B cell (primary cell): ENCODE results near the gene SCN4B.

Experiments
- EZH2 ChIP-seq: IDR thresholded peaks from 2 replicates; pipeline ENCODE4 v1.6.1; 2012; ENCODE audit warnings: borderline replicate concordance, low read depth, mild to moderate bottlenecking, moderate library complexity, low read length; ENCODE audit not compliant: insufficient read depth, poor library complexity, severe bottlenecking
- TF ChIP-seq, protein P1 (sequence below): fragments of 200-600 bp; IDR thresholded peaks from one replicate; pipeline ENCODE4 v1.8.0; 2022; ENCODE audit warnings: antibody characterized with exemption, mild to moderate bottlenecking

DNA sequence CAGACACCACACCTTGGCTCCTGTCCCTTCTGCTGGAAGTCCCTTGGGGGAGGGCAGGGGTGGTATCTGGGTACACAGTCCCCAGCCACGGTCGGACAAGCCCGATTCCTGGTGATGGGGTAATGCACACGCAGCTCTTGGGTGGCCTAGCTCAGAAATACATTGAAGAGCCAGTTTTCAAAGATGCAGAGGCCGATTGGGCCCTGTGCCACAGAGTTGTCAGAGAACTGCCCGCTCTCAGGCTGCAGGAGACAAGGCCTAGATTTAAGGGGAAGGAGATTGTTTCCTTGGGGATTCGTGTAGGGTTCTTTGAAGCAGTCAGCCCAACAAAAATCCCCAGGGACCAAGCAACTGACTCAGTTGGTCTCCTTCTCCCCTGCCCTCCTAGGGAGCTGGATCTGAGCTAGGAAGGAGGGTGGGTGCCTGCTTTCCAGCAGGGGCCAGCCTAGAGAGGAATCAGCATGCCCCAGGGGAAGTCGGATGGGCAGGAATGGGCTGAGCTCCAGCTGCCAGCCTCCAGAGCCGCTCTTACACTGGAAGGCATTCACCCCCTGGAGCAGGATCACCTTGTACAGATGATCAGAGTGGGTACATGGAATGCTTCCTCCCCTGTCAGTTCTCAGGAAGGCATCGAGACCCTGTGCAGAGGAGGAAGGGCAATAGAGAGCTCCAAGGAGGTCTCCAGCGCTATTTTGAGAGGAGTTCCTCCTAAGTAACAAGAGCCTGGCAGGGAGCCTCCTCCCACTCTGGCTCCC, 3.3 kb upstream of the SCN4B start:
- TF ChIP-seq, protein P1, sequence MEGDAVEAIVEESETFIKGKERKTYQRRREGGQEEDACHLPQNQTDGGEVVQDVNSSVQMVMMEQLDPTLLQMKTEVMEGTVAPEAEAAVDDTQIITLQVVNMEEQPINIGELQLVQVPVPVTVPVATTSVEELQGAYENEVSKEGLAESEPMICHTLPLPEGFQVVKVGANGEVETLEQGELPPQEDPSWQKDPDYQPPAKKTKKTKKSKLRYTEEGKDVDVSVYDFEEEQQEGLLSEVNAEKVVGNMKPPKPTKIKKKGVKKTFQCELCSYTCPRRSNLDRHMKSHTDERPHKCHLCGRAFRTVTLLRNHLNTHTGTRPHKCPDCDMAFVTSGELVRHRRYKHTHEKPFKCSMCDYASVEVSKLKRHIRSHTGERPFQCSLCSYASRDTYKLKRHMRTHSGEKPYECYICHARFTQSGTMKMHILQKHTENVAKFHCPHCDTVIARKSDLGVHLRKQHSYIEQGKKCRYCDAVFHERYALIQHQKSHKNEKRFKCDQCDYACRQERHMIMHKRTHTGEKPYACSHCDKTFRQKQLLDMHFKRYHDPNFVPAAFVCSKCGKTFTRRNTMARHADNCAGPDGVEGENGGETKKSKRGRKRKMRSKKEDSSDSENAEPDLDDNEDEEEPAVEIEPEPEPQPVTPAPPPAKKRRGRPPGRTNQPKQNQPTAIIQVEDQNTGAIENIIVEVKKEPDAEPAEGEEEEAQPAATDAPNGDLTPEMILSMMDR = no peak
- TF ChIP-seq EZH2 = no peak
